GM19239 (cell line): ENCODE data around the gene SH3PXD2A.

Source experiments
- DNase-seq: peaks from one replicate; pipeline ENCODE4 v3.0.0; 2011; ENCODE audit warnings: low spot score; ENCODE audit not compliant: insufficient read length
- FAIRE-seq: peaks from 2 replicates; lab custom pipeline; 2011; peaks lifted over from hg19 to GRCh38; lab: Jason Lieb, UNC

Gene SH3PXD2A

GRCh38 chr10:103797857-103798256, 57.5 kb downstream of the SH3PXD2A start:
- DNase-seq = no peak
- no peak for FAIRE-seq

- no peak for FAIRE-seq
These were observed 59.6 kb downstream of the SH3PXD2A start for GRCh38 chr10:103795634-103796270.

GRCh38 chr10:103794996-103795395, 60.4 kb downstream of the SH3PXD2A start:
- DNase-seq (no peak), FAIRE-seq (no peak)

More at GRCh38 chr10:103795634-103796270, 59.6 kb downstream of the SH3PXD2A start:
- no peak for DNase-seq

GRCh38 chr10:103793920-103794883, 61.2 kb downstream of the SH3PXD2A start:
- FAIRE-seq (no peak), DNase-seq (no peak)

GRCh38 chr10:103793429-103793828, 61.9 kb downstream of the SH3PXD2A start:
- DNase-seq (no peak), FAIRE-seq (no peak)

DNA sequence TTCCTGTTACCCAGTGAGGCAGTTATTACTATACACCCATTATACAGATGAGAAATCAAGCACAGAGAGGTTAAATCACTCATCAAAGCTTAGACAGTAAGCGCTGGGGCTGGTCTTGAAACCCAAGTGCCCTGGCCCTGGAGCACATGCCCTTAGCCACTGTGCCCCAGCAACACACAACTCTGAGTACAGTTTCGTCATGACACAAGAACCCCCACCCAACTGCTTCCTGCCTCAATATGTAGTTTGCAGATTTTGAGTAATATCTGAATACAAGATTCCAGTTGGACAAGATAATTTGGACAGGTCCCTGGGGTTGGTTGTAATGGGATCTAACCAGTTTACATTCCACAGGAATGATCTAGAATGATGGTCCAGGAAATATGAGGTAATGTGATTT, 62.8 kb downstream of the SH3PXD2A start:
- FAIRE-seq (no peak), DNase-seq (no peak)

DNA sequence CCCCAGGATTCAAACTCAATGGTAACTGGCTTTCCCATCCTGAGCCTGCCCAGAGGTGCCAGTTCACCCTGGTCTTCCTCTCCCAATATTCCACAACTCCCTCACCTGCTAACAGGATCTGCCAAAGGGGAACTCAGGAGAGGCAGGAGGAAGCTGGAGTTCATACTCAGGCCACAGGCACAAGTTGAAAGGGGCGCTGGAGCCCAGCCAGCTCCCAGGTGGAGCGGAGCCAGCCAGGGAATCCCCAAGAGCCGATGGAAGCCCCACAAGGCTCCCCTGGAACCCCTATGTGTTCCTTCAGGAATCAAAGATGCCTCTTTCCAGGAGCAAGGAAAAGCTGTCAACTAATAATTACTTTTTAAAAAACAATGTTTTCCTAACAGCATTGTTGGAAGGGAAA, 63.5 kb downstream of the SH3PXD2A start:
- no peak for FAIRE-seq
- DNase-seq = no peak

GRCh38 chr10:103791291-103791690, 64.1 kb downstream of the SH3PXD2A start:
- no peak for FAIRE-seq
- no peak for DNase-seq

GRCh38 chr10:103790580-103790979, 64.8 kb downstream of the SH3PXD2A start:
- FAIRE-seq = no peak
- no peak for DNase-seq

DNA sequence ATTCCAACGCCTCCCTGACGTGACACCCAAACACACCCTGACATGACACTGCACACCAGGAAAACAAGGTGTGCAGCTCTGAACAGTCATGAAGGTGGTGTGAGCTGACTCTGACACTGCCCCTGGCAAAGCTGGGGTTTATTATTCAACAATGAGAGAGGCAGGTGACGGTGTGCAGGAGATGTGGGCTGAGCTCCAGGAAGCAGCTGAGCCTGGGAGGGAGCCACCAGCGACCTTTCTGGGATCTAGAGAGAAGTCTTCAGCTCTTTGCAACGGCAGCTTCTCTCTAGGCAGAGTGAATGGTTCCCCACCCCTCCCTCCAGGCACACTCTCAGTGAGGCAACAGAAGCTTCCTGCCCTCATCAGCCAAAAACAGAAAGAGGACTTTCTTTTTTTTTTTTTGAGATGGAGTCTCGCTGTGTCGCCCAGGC, 65.6 kb downstream of the SH3PXD2A start:
- FAIRE-seq (no peak), DNase-seq (no peak)

DNA sequence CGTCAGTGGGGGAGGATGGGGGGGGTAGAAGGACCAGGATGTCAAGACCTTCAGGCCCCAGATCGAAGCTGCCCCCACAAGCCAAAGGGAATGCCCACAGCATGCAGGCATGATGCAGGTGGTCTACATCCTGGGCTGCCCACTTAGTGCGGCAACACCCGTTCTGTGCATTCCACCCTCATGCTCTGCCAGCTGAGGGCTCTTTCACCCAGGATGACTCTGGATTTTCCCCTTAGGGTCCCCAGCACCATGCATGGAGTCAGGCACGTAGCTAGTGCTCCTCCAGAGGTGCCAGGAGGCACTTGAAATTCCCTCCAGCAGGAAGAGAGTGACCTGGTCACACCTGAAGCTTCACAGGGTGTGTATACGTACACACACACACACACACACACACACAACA, 66.2 kb downstream of the SH3PXD2A start:
- FAIRE-seq (no peak), DNase-seq (no peak)

GRCh38 chr10:103787331-103787730, 68.0 kb downstream of the SH3PXD2A start:
- no peak for FAIRE-seq
- DNase-seq = no peak

DNA sequence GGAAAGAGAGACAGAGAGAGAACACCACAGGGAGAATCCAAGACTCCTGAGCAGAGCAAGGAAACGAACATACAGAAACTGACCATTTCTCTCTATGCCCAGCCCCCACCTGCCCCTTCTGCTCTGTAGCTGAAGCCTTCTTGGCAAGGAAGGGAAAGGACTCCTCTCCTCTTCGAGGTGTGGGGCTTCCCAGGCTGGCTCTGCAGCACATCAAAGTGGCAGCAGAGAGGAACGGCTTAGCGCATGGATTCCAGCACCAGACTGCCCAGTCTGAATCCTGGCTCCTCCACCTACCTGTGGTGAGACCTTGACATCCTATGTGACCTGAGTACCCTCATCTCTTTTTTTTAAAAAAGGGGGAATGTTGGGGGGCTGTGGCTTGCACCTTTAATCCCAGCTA, 69.4 kb downstream of the SH3PXD2A start:
- DNase-seq = no peak
- no peak for FAIRE-seq

DNA sequence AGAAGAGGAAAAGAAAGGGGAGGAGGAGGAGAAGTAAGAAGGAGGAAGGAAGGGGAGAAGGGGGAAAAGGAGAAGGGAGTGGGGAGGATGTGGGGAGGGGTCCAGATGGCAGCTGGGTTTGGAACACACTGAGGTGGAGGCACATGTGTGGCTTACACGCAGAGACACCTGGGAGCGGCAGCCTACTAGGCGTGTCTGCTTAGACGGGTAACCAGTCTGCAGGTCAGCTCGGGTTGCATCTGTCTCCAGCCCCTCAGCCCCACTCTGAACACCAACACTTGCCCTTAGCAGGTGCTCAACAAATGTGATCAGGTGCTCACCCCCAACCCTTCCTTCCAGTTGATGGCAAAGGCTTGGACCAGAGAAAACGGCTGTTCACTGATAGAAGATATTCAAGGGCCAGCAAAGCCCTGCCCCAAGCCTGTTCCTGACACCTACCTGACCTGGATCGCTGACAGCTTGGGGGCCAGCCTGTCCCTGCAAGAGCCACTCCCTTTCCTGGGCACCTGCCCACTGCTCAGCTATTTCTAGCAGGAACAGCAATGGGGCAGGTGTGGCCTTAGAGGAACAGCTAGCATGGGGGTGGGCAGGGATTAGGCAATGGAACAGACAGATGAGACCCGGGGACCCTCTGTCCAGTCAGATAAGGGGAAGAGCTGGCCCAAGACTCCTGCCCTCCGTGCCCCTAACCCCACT, 70.5 kb downstream of the SH3PXD2A start:
- no peak for FAIRE-seq
- DNase-seq = no peak

DNA sequence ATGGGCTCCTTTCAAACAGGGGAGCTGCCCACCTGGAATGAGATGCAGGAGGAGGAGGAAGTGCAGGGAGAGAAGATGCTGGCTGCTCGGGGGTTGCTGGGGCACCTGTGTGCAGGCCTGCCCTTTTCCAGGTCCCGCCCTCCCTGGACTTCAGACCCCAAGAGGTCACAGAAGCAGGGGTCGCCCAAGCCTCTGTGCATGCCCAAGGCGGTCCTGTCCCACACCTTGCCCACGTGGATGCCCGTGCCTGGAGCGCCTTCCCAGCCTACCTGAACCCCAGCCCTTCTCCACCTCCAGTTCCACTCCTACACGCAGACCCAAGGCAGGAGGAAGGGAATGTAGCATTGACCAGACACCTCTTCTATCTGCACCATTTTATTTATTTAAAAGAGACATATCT, 71.3 kb downstream of the SH3PXD2A start:
- DNase-seq = no peak
- no peak for FAIRE-seq

GRCh38 chr10:103783681-103784080, 71.7 kb downstream of the SH3PXD2A start:
- FAIRE-seq (no peak), DNase-seq (no peak)

DNA sequence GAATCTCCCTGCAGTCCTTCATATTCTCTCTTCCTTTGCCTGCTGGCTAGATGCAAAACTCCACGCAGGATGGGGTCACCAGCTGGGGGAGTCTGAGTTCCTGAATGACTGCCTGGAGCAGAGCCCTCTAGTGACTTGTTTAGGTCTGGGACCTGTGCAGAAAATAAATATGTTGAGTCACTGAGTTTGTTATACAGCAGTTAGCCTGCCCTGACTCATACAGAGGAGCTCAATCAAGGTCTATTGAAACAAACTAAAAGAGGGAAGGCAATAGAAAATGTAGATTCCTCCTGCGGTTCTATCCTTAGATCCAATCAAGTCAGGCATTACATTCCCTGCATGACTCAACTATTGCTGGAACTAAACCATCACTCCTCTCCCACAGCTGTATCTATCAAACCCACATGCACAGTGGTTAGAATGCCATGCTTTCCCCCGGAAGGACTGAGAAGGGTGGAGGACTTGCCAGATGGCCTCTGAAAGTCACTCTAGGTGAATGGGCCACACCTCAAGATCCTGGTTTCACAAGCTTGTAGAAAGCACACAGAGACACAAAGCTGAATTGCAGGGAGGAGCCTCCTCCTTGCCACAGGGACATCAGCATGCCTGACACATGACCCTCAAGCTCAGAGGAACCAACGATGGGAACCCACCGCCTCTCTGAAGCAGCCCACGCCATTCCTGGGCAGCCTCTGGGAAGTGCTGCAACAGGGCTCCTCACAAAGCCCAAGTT, 73.9 kb downstream of the SH3PXD2A start:
- FAIRE-seq (no peak), DNase-seq (no peak)

DNA sequence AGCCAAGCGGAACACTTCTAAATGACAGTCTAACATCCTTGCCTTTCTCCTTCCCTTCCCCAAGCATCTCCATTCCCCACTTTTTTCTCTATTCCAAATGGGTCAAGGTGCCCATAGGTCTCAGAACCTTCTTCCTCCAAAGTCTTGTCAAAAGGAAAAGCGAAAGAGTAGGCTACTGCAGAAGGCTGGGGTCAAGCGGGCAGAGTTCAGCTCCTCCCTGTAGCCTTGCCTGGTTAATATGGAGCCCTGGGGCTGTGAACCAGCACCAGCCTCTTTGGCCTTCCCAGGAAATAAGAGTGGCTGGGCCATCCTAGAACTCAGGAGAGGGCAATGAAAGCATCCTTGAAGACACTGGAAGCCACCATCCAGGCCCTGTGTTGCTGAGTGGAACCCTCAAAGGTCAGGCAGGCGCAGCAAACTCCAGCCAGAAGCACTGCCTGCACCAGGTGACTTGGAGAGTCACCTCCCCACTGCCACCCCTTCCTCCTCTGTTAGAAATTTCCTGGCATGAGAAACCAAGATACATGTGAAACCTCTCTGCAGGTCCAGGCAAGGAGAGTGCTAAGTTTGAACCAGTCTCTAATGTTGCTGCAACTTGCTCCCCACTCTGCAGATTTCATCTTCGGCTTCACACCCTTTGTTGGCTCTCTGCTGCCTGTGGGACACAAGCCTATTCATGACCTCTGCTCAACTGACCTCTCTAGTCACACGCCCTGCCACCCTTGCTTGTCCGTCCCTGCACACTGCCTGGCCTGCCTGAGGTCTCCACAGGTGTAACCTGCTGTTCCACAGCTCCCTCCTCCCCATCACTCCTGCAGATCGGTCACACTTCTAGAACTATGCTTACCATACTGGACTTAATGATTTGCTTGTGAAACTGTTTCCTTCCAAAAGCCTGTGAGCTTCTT, 74.9 kb downstream of the SH3PXD2A start:
- DNase-seq (no peak), FAIRE-seq (no peak)
